Endodermal cell (in vitro differentiated cells): ENCODE results near the gene ANGPT4. TPM values are rescaled to one million over a fixed set of nuclear protein-coding genes. Genes with fewer than 3 reads are reported as not detected.

Experiments
- DNase-seq: peaks from one replicate; pipeline ENCODE4 v3.0.0-alpha.2; 2017
- H3K27ac ChIP-seq: 2 replicates; pipeline ENCODE4 v1.5.1; 2013; ENCODE audit warnings: mild to moderate bottlenecking, low read depth, low read length, moderate library complexity
- H3K27me3 ChIP-seq: 2 replicates; pipeline ENCODE4 v1.6.1; 2013; ENCODE audit warnings: mild to moderate bottlenecking, low read length, moderate library complexity; ENCODE audit not compliant: insufficient read depth, control insufficient read depth, poor library complexity, severe bottlenecking
- H3K36me3 ChIP-seq: 2 replicates; pipeline ENCODE4 v1.7.0; 2013; ENCODE audit warnings: mild to moderate bottlenecking, low read length, moderate library complexity; ENCODE audit not compliant: control insufficient read depth, insufficient read depth
- H3K4me1 ChIP-seq: one replicate; pipeline ENCODE4 v1.7.0; 2013; ENCODE audit warnings: low read length; ENCODE audit not compliant: control insufficient read depth, insufficient read depth
- H3K4me3 ChIP-seq: 2 replicates; pipeline ENCODE4 v1.5.1; 2013; ENCODE audit warnings: mild to moderate bottlenecking, low read length, moderate library complexity
- H3K9ac ChIP-seq: 2 replicates; pipeline ENCODE4 v1.6.1; 2013; ENCODE audit warnings: mild to moderate bottlenecking, low read length, moderate library complexity; ENCODE audit not compliant: poor library complexity, severe bottlenecking; ENCODE audit errors: extremely low read depth
- H3K9me3 ChIP-seq: 2 replicates; pipeline ENCODE4 v1.6.1; 2013; ENCODE audit warnings: mild to moderate bottlenecking, low read length, moderate library complexity; ENCODE audit not compliant: control insufficient read depth
- H3K27ac Mint-ChIP-seq: 2 replicates; pipeline ENCODE4 v1.8.0; 2020; ENCODE audit warnings: mixed read lengths
- H3K27me3 Mint-ChIP-seq: 2 replicates; pipeline ENCODE4 v1.8.0; 2021; ENCODE audit warnings: mild to moderate bottlenecking, mixed read lengths; ENCODE audit not compliant: insufficient read depth
- H3K36me3 Mint-ChIP-seq: 2 replicates; pipeline ENCODE4 v1.8.0; 2020; ENCODE audit warnings: low read depth, mixed read lengths
- H3K4me1 Mint-ChIP-seq: 2 replicates; pipeline ENCODE4 v1.8.0; 2020; ENCODE audit warnings: mixed read lengths
- H3K4me3 Mint-ChIP-seq: 2 replicates; pipeline ENCODE4 v1.8.0; 2020; ENCODE audit warnings: mild to moderate bottlenecking, moderate library complexity, mixed read lengths
- H3K9me3 Mint-ChIP-seq: 2 replicates; pipeline ENCODE4 v1.8.0; 2020; ENCODE audit warnings: mild to moderate bottlenecking, mixed read lengths
- WGBS, 2 experiments: methylation state at CpG; one replicate each; pipeline versions ENCODE4 v1.1.5 to v1.1.7; 2013; ENCODE audit warnings: missing lambda C conversion rate in 2 of 2, mixed read lengths in 1 of 2; ENCODE audit not compliant: insufficient coverage in 1 of 2, insufficient read length in 1 of 2; 5-methylcytosine and 5-hydroxymethylcytosine counted together
- total RNA-seq, 2 donors: library from RNA; stranded (reverse); fragmentation: NEBNext Ultra II Directional in 1 of 2; extraction: Animal tissue kit (Norgen Biotek cat#: 25700) in 1 of 2; gene quantifications; 2 replicates in 1 of 2; 3 replicates in 1 of 2; pipeline ENCODE4 v1.2.1, GENCODE V29; 2021
- TF ChIP-seq, protein P1 (sequence below): fragments of 200-600 bp; sonication (generic); conservative IDR thresholded peaks from 2 replicates; pipeline ENCODE4 v1.5.0; 2021; ENCODE audit warnings: antibody characterized with exemption, mild to moderate bottlenecking

Gene ANGPT4
- total RNA-seq, 2 donors from 2014 or later: 0.31 to 0.51 TPM

DNA sequence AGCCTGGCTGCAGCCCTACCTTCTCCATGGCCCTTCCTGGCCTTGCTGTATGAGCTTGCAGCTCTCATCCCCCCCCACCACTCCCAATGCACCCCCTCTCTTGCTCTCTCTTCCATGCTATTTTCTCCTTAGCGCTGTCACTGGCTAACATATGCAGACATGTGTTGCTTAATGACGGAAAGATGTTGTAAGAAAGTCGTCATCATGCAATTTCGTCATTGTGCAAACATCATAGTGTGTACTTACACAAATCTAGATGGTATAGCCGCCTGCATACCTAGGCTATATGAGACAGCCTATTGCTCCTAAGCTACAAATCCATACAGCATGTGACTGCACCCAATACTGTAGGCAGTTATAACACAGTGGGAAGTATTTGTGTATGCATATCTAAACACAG lies 27.0 kb downstream of the ANGPT4 start:
- H3K4me3 Mint-ChIP-seq: no peak overlapping the region
- no peaks in the 10 kb centered on the region for H3K36me3 Mint-ChIP-seq
- Histone ChIP-seq H3K9me3 (no peaks in the 10 kb centered on the region), H3K36me3 (no peaks in the 10 kb centered on the region), H3K27ac (no peak overlapping the region), H3K4me3 (no peak overlapping the region), H3K4me1 (no peaks in the 10 kb centered on the region), H3K27me3 (peaks cover 19% of the 10 kb centered on the region), H3K9ac (no peak overlapping the region)
- H3K9me3 Mint-ChIP-seq: no peaks in the 10 kb centered on the region
- TF ChIP-seq, protein P1, sequence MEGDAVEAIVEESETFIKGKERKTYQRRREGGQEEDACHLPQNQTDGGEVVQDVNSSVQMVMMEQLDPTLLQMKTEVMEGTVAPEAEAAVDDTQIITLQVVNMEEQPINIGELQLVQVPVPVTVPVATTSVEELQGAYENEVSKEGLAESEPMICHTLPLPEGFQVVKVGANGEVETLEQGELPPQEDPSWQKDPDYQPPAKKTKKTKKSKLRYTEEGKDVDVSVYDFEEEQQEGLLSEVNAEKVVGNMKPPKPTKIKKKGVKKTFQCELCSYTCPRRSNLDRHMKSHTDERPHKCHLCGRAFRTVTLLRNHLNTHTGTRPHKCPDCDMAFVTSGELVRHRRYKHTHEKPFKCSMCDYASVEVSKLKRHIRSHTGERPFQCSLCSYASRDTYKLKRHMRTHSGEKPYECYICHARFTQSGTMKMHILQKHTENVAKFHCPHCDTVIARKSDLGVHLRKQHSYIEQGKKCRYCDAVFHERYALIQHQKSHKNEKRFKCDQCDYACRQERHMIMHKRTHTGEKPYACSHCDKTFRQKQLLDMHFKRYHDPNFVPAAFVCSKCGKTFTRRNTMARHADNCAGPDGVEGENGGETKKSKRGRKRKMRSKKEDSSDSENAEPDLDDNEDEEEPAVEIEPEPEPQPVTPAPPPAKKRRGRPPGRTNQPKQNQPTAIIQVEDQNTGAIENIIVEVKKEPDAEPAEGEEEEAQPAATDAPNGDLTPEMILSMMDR: no peak
- H3K27me3 Mint-ChIP-seq: peaks cover 17% of the 10 kb centered on the region
- 84 to 96% methylated on average over 4 to 5 of the region's 5 CpGs for WGBS, 2 experiments
- H3K27ac Mint-ChIP-seq: no peak overlapping the region
- DNase-seq: no peak
- peaks cover 4% of the 10 kb centered on the region for H3K4me1 Mint-ChIP-seq

DNA sequence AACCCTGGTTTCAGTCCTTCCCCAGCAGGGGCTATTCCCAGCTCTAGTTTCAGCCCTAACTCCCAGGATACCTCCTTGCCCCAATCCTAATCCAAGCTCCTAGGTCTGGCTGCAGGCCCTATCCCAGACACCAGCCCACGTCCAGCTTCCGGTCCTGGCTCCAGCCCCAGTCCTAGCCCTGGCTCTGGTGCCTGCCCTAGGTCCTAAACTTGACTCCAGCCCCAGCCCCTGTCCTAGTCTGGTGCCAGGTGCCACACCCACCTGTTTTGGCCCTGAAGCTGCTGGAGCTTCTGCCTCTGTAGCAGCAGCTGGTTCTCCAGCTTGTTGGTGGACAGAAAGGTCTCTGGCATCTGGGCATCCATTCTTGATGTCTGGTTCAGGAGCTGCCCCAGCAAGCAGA lies 28.1 kb downstream of the ANGPT4 start:
- no peak for DNase-seq
- peaks cover 27% of the 10 kb centered on the region for H3K27me3 Mint-ChIP-seq
- 82 to 94% methylated on average over 2 of the region's 2 CpGs for WGBS, 2 experiments

DNA sequence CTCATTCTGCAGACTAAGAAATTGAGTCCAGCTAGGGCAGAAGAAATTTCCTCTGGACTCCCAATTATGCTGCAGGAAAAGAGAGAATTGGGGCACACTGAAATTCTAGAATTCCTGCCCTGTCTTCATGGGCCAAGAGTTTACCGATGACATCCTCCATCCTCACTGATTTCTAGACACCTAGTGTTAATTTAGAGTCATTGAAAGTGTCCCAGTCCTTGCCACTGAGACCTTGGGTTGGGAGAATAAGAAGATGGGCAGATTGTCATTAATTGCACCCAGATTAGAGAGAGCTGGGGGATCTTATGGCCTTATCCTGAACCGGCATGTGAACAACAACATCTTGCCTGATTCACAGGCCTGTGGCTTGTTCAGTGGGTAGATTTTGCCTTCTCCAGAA lies 29.0 kb downstream of the ANGPT4 start:
- H3K36me3 ChIP-seq: no peaks in the 10 kb centered on the region
- 85 to 100% methylated on average over 2 of the region's 2 CpGs for WGBS, 2 experiments
- H3K36me3 Mint-ChIP-seq: no peaks in the 10 kb centered on the region
- H3K27ac Mint-ChIP-seq: no peak overlapping the region
- no peak overlapping the region for H3K9ac ChIP-seq
- H3K4me3 ChIP-seq: no peak overlapping the region
- H3K9me3 Mint-ChIP-seq: no peaks in the 10 kb centered on the region
- no peak overlapping the region for H3K4me3 Mint-ChIP-seq
- H3K9me3 ChIP-seq: no peaks in the 10 kb centered on the region
- peaks cover 28% of the 10 kb centered on the region for H3K27me3 Mint-ChIP-seq
- peaks cover 4% of the 10 kb centered on the region for H3K4me1 Mint-ChIP-seq
- H3K27me3 ChIP-seq: peaks cover 24% of the 10 kb centered on the region
- no peak for DNase-seq
- no peak overlapping the region for H3K27ac ChIP-seq
- no peaks in the 10 kb centered on the region for H3K4me1 ChIP-seq
- TF ChIP-seq, protein P1: peak; percentile 29

More for the DNA sequence above, 28.1 kb downstream of the ANGPT4 start:
- Mint-ChIP-seq H3K27ac (no peak overlapping the region), H3K36me3 (no peaks in the 10 kb centered on the region), H3K4me3 (no peak overlapping the region), H3K4me1 (peaks cover 4% of the 10 kb centered on the region), H3K9me3 (no peaks in the 10 kb centered on the region)
- TF ChIP-seq, protein P1: no peak
- Histone ChIP-seq H3K36me3 (no peaks in the 10 kb centered on the region), H3K9ac (no peak overlapping the region), H3K27me3 (peaks cover 24% of the 10 kb centered on the region), H3K9me3 (no peaks in the 10 kb centered on the region), H3K4me1 (no peaks in the 10 kb centered on the region), H3K27ac (no peak overlapping the region), H3K4me3 (no peak overlapping the region)
